CD4-positive, alpha-beta T cell (primary cell): ENCODE data around the gene CCDC178. TPM values are rescaled to one million over a fixed set of nuclear protein-coding genes. Genes with fewer than 3 reads are reported as not detected.

Source experiments
- ATAC-seq: fragments of 200-7000 bp; cut with Tn5 transposase; one replicate; pipeline ENCODE4 v1.10.0; 2022; ENCODE audit warnings: mild to moderate bottlenecking; ENCODE audit not compliant: poor library complexity
- CTCF ChIA-PET: fragments of 350-600 bp; sonication (Branson Sonifier 250); formaldehyde crosslinking; loops from one replicate; lab custom pipeline; 2021; ENCODE audit warnings: antibody characterized with exemption, inconsistent platforms; lab: Charles Lee
- POLR2A ChIA-PET: fragments of 350-600 bp; sonication (Branson Sonifier 250); formaldehyde crosslinking; loops from one replicate; lab custom pipeline; 2021; ENCODE audit warnings: antibody characterized with exemption, inconsistent platforms; lab: Charles Lee
- DNase-seq, 14 experiments: peaks; one replicate each; pipeline ENCODE4 v3.0.0-alpha.2; 2013 to 2020; ENCODE audit warnings: mixed read lengths in 2 of 14
- H3K27ac ChIP-seq, 2 donors: one replicate each; pipeline versions ENCODE4 v1.5.1 to v1.7.0; 2013; ENCODE audit warnings: low read length in 2 of 2, low read depth in 1 of 2, mild to moderate bottlenecking in 1 of 2
- H3K27me3 ChIP-seq, 2 experiments: 1 replicate in 1 of 2; 2 replicates in 1 of 2; pipeline versions ENCODE4 v1.6.1 to v1.7.0; 2013; ENCODE audit warnings: low read length in 2 of 2, control low read depth in 1 of 2, mild to moderate bottlenecking in 1 of 2, moderate library complexity in 1 of 2; ENCODE audit not compliant: insufficient read depth in 2 of 2, control insufficient read depth in 1 of 2
- H3K36me3 ChIP-seq: one replicate; pipeline ENCODE4 v1.6.1; 2013; ENCODE audit warnings: low read length, control low read depth; ENCODE audit not compliant: insufficient read depth
- H3K4me1 ChIP-seq: one replicate; pipeline ENCODE4 v1.6.1; 2013; ENCODE audit warnings: low read length, control low read depth; ENCODE audit not compliant: insufficient read depth
- H3K4me3 ChIP-seq: one replicate; pipeline ENCODE4 v1.5.1; 2013; ENCODE audit warnings: mild to moderate bottlenecking, low read length, moderate library complexity
- H3K9me3 ChIP-seq, 2 experiments: 1 replicate in 1 of 2; 2 replicates in 1 of 2; pipeline versions ENCODE4 v1.6.1 to v1.7.0; 2013; ENCODE audit warnings: low read length in 2 of 2, mild to moderate bottlenecking in 2 of 2, control low read depth in 1 of 2, moderate library complexity in 1 of 2; ENCODE audit not compliant: control insufficient read depth in 1 of 2, insufficient read depth in 1 of 2
- H3K27ac Mint-ChIP-seq: one replicate; pipeline ENCODE4 v1.8.0; 2020; ENCODE audit warnings: mixed read lengths
- H3K27me3 Mint-ChIP-seq: one replicate; pipeline ENCODE4 v1.8.0; 2021; ENCODE audit warnings: mixed read lengths
- H3K36me3 Mint-ChIP-seq: one replicate; pipeline ENCODE4 v1.8.0; 2021; ENCODE audit warnings: low read depth, mixed read lengths
- H3K4me1 Mint-ChIP-seq: one replicate; pipeline ENCODE4 v1.8.0; 2021; ENCODE audit warnings: low read depth, mixed read lengths
- H3K4me3 Mint-ChIP-seq: one replicate; pipeline ENCODE4 v1.8.0; 2020; ENCODE audit warnings: mild to moderate bottlenecking, mixed read lengths
- H3K9me3 Mint-ChIP-seq: one replicate; pipeline ENCODE4 v1.8.0; 2020; ENCODE audit warnings: mixed read lengths
- intact Hi-C, 2 experiments: fragments of 100-400 bp; cut with DNase I in 1 of 2; cut with micrococcal nuclease in 1 of 2; formaldehyde crosslinking; loops; one replicate each; pipeline versions ENCODE4 v1.15.1 to v1.9.0; 2023 to 2025; cut with DNase I, micrococcal nuclease
- total RNA-seq, 174 experiments: library from RNA in 2 of 174; stranded (reverse) in 2 of 174; gene quantifications; one replicate each; pipeline ENCODE4 v1.2.3 and lab custom pipeline; 2021 to 2026
- TF ChIP-seq, protein P1 (sequence below): fragments of 200-600 bp; IDR thresholded peaks from one replicate; pipeline ENCODE4 v1.8.0; 2022; ENCODE audit warnings: antibody characterized with exemption, mild to moderate bottlenecking

The CCDC178 gene
- total RNA-seq, 2 experiments from 2014 or later, result not detected

DNA sequence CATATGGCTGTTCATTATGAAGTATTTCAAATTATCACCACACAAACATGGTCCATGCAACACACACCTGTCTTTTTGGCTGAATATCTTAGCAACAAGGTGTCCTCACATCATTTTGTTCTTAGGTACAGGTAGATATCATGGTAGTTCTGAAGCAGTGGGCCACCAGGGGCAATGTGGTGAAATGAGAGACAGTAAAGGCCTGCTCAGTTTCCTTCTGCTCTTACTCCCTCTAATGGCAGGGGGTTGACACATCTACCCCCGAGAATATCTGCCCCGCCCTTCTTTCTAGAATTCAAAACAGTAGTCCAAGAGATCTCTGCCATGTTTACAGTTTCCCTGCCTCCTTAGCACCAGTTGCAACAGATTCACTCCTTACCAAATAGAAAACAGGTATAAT lies 520.7 kb downstream of the CCDC178 start:
- Mint-ChIP-seq H3K9me3 (no peaks in the 10 kb centered on the region), H3K27me3 (no peaks in the 10 kb centered on the region), H3K27ac (no peak overlapping the region), H3K36me3 (no peaks in the 10 kb centered on the region), H3K4me3 (no peak overlapping the region), H3K4me1 (no peaks in the 10 kb centered on the region)
- Histone ChIP-seq H3K27me3 (no peaks in the 10 kb centered on the region), H3K9me3 (no peaks in the 10 kb centered on the region), H3K27ac (no peak overlapping the region), H3K4me1 (no peaks in the 10 kb centered on the region), H3K36me3 (no peaks in the 10 kb centered on the region), H3K4me3 (no peak overlapping the region)
- TF ChIP-seq, protein P1, sequence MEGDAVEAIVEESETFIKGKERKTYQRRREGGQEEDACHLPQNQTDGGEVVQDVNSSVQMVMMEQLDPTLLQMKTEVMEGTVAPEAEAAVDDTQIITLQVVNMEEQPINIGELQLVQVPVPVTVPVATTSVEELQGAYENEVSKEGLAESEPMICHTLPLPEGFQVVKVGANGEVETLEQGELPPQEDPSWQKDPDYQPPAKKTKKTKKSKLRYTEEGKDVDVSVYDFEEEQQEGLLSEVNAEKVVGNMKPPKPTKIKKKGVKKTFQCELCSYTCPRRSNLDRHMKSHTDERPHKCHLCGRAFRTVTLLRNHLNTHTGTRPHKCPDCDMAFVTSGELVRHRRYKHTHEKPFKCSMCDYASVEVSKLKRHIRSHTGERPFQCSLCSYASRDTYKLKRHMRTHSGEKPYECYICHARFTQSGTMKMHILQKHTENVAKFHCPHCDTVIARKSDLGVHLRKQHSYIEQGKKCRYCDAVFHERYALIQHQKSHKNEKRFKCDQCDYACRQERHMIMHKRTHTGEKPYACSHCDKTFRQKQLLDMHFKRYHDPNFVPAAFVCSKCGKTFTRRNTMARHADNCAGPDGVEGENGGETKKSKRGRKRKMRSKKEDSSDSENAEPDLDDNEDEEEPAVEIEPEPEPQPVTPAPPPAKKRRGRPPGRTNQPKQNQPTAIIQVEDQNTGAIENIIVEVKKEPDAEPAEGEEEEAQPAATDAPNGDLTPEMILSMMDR, result no peak
- DNase-seq (peak in 2 of 14 experiments; percentile 3 to 8), ATAC-seq (no peak)
- ChIA-PET CTCF (no interaction called here), POLR2A (no interaction called here)
- intact Hi-C loops, result no loop called here

DNA sequence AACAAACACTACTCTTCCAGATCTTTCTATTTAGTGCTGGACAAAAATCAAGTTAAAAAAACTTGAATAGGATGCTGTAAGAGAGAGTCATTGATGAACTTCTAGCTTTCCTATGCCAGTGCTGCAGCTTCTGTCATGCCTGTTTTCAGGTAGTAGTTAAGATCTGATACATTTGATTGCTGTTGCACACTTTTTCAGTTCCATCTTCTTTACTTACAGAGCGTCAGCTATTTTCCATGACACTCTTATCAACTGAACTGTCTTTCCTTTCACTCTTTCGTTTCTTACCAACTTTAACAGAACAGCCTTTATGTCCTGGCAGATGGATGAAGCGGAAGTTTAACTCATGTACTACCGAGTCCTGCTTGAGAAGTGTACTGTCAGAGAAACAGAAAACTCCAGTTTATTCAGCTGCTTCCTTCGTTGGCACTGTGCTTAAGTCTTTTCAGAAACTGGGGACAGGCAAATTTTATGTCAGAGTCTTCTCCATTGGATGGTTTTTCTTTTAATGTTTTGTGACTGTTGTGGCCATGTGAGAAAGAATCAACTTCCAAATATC lies 521.8 kb downstream of the CCDC178 start:
- H3K9me3 ChIP-seq, result no peaks in the 10 kb centered on the region
- no peak for ATAC-seq
- H3K27ac Mint-ChIP-seq, result no peak overlapping the region

DNA sequence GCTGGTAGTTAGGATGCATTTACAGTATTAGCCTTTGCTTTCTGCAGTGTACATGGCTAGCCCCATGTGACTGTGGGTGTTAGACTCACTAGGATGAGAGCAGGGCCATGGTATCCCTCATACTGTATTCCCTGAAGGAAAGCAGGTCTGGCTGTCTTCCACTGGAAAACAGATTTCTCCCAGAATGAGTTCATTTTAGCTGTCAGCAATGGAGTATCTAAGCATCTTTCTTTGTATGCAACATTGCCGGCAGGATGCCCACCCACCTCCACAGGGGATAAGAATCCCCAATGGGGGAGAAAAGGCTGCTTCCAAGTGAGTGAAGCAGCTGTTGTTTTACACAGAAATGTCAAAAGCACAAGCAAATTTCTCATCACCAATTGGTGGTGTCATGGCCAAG lies 525.0 kb downstream of the CCDC178 start:
- CTCF ChIA-PET, result no interaction called here
- no peaks in the 10 kb centered on the region for H3K27me3 ChIP-seq
- no peaks in the 10 kb centered on the region for H3K9me3 ChIP-seq
- Mint-ChIP-seq H3K36me3 (no peaks in the 10 kb centered on the region), H3K4me1 (no peaks in the 10 kb centered on the region), H3K27me3 (no peaks in the 10 kb centered on the region), H3K4me3 (no peak overlapping the region), H3K9me3 (peaks cover 5% of the 10 kb centered on the region), H3K27ac (no peak overlapping the region)
- ATAC-seq (no peak), DNase-seq (no peak)
- H3K4me3 ChIP-seq, result no peak overlapping the region
- intact Hi-C loops, result no loop called here
- H3K27ac ChIP-seq, result no peak overlapping the region
- POLR2A ChIA-PET, result no interaction called here
- TF ChIP-seq, protein P1, result no peak
- no peaks in the 10 kb centered on the region for H3K4me1 ChIP-seq
- H3K36me3 ChIP-seq, result no peaks in the 10 kb centered on the region

More for the DNA sequence above, 521.8 kb downstream of the CCDC178 start:
- Histone ChIP-seq H3K27ac (no peak overlapping the region), H3K36me3 (no peaks in the 10 kb centered on the region), H3K27me3 (no peaks in the 10 kb centered on the region), H3K4me3 (no peak overlapping the region), H3K4me1 (no peaks in the 10 kb centered on the region)
- no peaks in the 10 kb centered on the region for H3K4me1 Mint-ChIP-seq
- H3K4me3 Mint-ChIP-seq, result no peak overlapping the region
- DNase-seq, result no peak
- no peaks in the 10 kb centered on the region for H3K27me3 Mint-ChIP-seq
- H3K9me3 Mint-ChIP-seq, result peaks cover 3% of the 10 kb centered on the region
- H3K36me3 Mint-ChIP-seq, result no peaks in the 10 kb centered on the region
- TF ChIP-seq, protein P1, result no peak
- intact Hi-C loops, result no loop called here
- ChIA-PET CTCF (no interaction called here), POLR2A (no interaction called here)
